ENCODE results near the gene GSC.
"Not testable (repeated sequence)": the region's sequence is repeated elsewhere in the genome, so short reads cannot be mapped to it uniquely, and the experiment has no call there.

The GSC gene

DNA sequence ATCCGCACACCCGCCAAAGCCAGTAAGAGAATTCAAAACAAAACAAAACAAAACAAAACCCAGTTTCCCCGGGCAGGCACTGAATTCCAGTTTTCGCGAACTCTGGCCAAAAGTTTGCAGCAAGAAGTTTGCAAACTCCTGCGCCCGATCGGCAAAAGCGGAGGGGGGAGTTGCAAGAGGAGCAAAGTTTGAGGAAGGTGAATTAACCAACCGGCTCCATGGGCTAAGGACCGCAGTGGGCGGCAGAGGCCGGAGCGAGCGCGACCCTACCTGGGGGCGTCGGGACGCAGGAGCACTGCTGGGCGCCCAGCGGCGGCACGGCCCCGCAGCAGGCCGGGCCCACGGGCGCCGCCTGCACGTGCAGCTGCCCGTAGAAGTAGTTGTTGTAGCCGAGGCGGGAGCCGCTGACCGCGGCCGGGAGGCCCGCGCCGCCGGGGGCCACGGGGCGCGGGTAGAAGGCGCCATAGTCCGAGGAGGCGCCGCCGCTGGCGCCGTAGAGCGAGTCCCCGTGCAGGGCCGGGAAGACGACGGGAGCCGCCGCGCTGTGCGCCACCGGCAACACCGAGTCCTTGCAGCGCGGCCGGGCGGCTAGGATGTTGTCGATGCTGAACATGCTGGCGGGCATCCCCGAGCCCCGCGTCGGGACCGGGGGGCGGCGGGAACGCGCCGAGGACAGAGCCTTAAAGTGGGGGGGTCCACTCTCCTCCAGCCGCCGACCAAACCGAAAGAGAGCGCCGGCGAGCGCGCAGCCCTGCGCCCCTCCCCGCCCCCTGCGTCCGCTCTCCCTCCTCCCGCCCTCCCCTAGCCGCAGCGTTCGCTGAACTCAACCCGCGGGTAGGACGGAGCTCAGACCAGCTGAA, at the start of gene GSC:
TSS of gene GSC (minus strand) at position 723 of the 860 bp plus-strand sequence. CDS start at position 625, 98 bp downstream.
- H3K9me3 ChIP-seq (ENCODE audit: insufficient read depth, low read depth, low read length): no peaks in the 10 kb centered on the region
- no peak within 1 kb of the TSS for H3K27ac ChIP-seq (ENCODE audit: low read length)
- H3K4me3 ChIP-seq (ENCODE audit: low read length): peak within 1 kb of the TSS; percentile 63
- H3K36me3 ChIP-seq (ENCODE audit: insufficient read depth, low read depth, low read length): no peaks in the 10 kb centered on the region
- H3K4me1 ChIP-seq (ENCODE audit: insufficient read depth, low read length): peaks cover 25% of the 10 kb centered on the region; the same call in 1 of the 2 replicates
- peaks cover 100% of the 10 kb centered on the region for H3K27me3 ChIP-seq (ENCODE audit: insufficient read depth, low read length)
- no peak within 1 kb of the TSS; the same call in 1 of the 2 replicates for H3K9ac ChIP-seq (ENCODE audit: low read depth, low read length)

DNA sequence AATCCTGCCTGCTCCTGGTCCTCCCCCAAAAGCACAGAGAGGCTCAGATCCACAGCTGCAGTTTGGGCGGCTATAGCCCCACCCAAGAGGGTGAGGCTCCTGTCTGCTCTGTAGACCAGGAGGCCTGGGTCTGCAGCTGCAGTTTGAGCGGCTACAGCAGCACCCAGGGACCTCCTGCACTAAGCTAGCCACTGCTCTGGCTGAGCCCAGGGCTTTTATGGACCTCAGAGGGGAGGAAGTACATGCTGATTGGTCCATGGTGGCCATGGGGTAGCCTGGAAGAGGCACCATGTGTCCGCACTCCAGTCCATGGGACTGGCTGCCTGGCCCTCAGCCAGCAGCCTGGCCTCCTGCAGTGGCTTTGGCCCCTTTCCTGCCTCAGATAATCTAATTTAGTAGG, 49.6 kb upstream of the GSC start:
- Histone ChIP-seq H3K36me3 (ENCODE audit: insufficient read depth, low read depth, low read length) (no peaks in the 10 kb centered on the region), H3K4me1 (ENCODE audit: insufficient read depth, low read length) (no peaks in the 10 kb centered on the region), H3K27me3 (ENCODE audit: insufficient read depth, low read length) (no peaks in the 10 kb centered on the region), H3K9ac (ENCODE audit: low read depth, low read length) (no peak overlapping the region), H3K4me3 (ENCODE audit: low read length) (no peak overlapping the region), H3K9me3 (ENCODE audit: insufficient read depth, low read depth, low read length) (no peaks in the 10 kb centered on the region), H3K27ac (ENCODE audit: low read length) (no peak overlapping the region)

DNA sequence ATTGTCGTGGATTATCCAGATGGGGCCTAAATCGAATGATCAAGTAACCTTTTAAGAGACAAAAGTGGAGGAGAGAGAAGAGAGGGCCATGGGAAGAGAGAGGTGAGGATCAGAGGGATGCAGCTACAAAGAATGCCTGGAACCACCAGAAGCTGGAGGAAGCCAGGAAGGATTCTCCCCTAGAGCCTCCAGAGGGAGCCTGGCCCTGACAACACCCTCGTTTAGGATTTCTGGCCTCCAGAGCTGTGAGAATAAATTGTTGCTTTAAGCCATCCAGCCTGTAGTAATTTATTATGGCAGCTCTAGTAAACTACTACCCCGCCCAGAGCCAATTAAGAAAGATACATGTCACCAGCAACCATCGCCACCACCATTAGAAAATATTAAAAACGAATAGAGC, 46.2 kb upstream of the GSC start:
- Histone ChIP-seq H3K9me3 (ENCODE audit: insufficient read depth, low read depth, low read length) (no peaks in the 10 kb centered on the region), H3K4me1 (ENCODE audit: insufficient read depth, low read length) (no peaks in the 10 kb centered on the region), H3K27ac (ENCODE audit: low read length) (no peak overlapping the region), H3K27me3 (ENCODE audit: insufficient read depth, low read length) (no peaks in the 10 kb centered on the region), H3K9ac (ENCODE audit: low read depth, low read length) (no peak overlapping the region), H3K36me3 (ENCODE audit: insufficient read depth, low read depth, low read length) (no peaks in the 10 kb centered on the region), H3K4me3 (ENCODE audit: low read length) (no peak overlapping the region)

DNA sequence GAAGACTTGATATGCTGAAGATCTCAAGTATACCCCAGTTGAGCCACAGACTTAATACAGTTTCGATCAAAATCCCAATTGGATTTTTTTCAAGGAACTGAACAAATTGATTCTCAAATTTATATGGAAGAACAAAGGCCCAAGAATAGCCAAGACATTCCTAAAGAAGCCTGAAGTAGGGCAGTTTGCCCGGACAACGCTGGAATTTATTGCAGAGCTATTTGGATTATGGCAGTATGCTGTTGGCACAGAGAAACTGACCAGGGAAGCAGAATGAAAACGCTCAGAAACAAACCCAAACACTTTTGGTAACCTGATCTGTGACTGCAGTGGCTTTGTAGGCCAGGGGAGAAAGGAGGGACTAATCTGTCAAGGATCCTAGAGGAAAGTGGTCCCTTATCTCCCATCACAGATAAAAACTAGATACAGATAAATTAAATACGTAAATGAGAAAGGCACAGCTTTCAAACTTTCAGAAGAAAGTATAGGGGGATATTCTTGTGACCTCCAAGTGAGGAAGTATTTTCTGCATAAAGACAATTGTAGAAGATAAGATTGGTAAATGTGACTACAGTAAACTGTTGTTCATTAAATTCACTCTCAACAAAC, 35.9 kb upstream of the GSC start:
- no peak overlapping the region for H3K27ac ChIP-seq (ENCODE audit: low read length)
- H3K9me3 ChIP-seq (ENCODE audit: insufficient read depth, low read depth, low read length): no peaks in the 10 kb centered on the region
- H3K27me3 ChIP-seq (ENCODE audit: insufficient read depth, low read length): no peaks in the 10 kb centered on the region
- no peaks in the 10 kb centered on the region for H3K4me1 ChIP-seq (ENCODE audit: insufficient read depth, low read length)
- H3K4me3 ChIP-seq (ENCODE audit: low read length): no peak overlapping the region
- H3K9ac ChIP-seq (ENCODE audit: low read depth, low read length): no peak overlapping the region
- no peaks in the 10 kb centered on the region for H3K36me3 ChIP-seq (ENCODE audit: insufficient read depth, low read depth, low read length)

DNA sequence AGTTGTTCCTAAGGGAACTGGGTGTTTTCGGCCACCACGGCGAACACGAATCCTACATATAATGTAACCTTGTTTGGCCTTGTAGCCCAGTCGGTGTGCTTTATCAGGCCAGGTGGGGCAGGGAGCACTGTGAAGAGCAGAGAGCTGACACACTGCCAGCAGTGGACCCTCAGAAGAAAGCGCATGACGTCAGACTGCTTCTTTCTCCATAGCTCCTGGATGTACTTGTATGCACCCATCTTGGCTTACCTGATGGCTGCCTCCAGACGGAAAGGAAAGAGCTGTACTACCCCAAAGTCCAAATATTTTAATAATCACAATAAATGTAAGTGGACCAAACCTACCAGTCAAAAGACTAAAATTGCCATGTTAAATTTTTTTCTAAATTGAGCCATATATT, 31.3 kb upstream of the GSC start:
- no peaks in the 10 kb centered on the region for H3K27me3 ChIP-seq (ENCODE audit: insufficient read depth, low read length)
- H3K9ac ChIP-seq (ENCODE audit: low read depth, low read length): no peak overlapping the region
- no peak overlapping the region for H3K4me3 ChIP-seq (ENCODE audit: low read length)
- no peaks in the 10 kb centered on the region for H3K9me3 ChIP-seq (ENCODE audit: insufficient read depth, low read depth, low read length)
- no peaks in the 10 kb centered on the region for H3K4me1 ChIP-seq (ENCODE audit: insufficient read depth, low read length)
- H3K27ac ChIP-seq (ENCODE audit: low read length): no peak overlapping the region
- H3K36me3 ChIP-seq (ENCODE audit: insufficient read depth, low read depth, low read length): no peaks in the 10 kb centered on the region

DNA sequence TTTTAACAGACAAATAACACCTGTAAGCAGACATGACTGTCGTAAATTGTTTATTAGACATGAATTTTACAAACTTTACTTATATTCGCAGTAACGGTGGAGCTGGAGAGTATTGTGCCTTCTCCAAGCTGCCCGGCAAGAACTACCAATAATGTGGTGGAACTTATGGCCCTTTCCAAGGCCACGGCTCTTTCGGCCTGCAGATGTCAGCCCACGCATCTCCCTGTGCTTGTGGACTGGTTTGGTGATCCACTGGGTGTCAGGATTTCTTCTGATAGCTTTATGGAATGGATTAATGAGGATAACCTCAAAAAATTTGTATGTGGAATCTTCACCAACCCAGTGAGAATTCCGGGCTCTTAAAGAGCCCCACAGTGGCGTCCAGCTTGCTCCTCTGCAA, 30.9 kb upstream of the GSC start:
- H3K4me3 ChIP-seq (ENCODE audit: low read length); H3K4me1 ChIP-seq (ENCODE audit: insufficient read depth, low read length); H3K9me3 ChIP-seq (ENCODE audit: insufficient read depth, low read depth, low read length); H3K27ac ChIP-seq (ENCODE audit: low read length); H3K9ac ChIP-seq (ENCODE audit: low read depth, low read length); H3K27me3 ChIP-seq (ENCODE audit: insufficient read depth, low read length); H3K36me3 ChIP-seq (ENCODE audit: insufficient read depth, low read depth, low read length): not testable (repeated sequence)

DNA sequence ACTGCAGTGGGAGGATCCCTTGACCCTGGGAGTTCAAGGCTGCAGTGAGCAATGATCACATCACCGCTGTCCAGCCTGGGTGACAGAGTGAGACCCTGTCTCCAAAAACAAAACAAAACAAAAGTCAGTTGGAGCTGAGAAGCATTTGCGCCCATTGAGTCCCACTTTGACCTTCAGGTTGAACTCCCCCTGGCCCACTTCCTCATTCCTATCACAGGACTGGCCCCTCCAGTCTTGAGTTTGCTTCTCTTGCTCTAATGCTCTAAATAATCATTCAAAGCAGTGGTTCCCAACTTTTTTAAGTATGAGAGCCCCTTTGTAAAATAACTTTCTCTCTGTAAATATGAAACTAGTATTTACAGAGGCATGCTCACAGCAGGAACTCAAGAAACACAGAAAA, 28.0 kb upstream of the GSC start:
- H3K9me3 ChIP-seq (ENCODE audit: insufficient read depth, low read depth, low read length): no peaks in the 10 kb centered on the region
- no peaks in the 10 kb centered on the region for H3K27me3 ChIP-seq (ENCODE audit: insufficient read depth, low read length)
- no peak overlapping the region for H3K4me3 ChIP-seq (ENCODE audit: low read length)
- no peak overlapping the region for H3K9ac ChIP-seq (ENCODE audit: low read depth, low read length)
- H3K36me3 ChIP-seq (ENCODE audit: insufficient read depth, low read depth, low read length): no peaks in the 10 kb centered on the region
- H3K27ac ChIP-seq (ENCODE audit: low read length): no peak overlapping the region
- no peaks in the 10 kb centered on the region for H3K4me1 ChIP-seq (ENCODE audit: insufficient read depth, low read length)

DNA sequence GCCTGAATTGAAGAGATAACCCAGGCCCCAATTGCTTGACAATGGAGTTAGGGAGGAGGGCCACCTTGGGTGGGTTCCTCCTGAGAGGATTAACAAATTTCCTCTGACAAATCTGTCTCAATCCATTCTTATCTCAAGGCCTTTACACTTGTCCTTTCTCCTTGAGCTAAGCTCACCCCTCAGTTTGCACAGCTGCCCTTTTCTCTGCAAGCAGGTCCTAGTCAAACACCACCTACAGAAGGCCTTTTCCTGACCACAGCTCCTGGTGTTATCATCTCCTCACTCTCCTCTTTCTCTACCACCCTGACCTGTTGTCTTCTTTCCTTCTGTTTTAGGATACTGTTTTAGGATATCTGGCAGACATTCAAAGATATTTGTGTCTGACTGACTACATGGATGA, 26.4 kb upstream of the GSC start:
- H3K4me1 ChIP-seq (ENCODE audit: insufficient read depth, low read length): no peaks in the 10 kb centered on the region
- no peaks in the 10 kb centered on the region for H3K36me3 ChIP-seq (ENCODE audit: insufficient read depth, low read depth, low read length)
- no peak overlapping the region for H3K27ac ChIP-seq (ENCODE audit: low read length)
- no peaks in the 10 kb centered on the region for H3K9me3 ChIP-seq (ENCODE audit: insufficient read depth, low read depth, low read length)
- no peak overlapping the region for H3K4me3 ChIP-seq (ENCODE audit: low read length)
- no peaks in the 10 kb centered on the region for H3K27me3 ChIP-seq (ENCODE audit: insufficient read depth, low read length)
- H3K9ac ChIP-seq (ENCODE audit: low read depth, low read length): no peak overlapping the region

DNA sequence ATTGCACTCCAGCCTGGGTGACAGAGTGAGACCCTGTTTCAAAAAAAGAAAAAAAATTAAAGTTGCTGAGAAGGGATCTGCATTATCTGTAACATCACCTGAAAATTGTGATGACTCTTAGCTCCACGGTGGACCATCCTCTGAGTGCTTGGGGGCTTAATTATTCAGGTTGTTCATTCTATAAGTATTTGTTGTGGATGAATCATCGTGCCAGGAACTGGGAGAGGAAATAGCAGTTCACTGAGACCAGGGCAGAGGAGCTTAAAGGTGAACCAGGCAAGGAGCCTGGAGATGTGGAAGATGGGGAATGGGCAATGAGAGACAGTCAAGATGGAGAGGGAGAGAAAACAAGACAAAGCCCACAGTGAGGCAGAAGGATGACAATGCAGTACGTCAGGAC, 25.5 kb upstream of the GSC start:
- Histone ChIP-seq H3K27me3 (ENCODE audit: insufficient read depth, low read length) (no peaks in the 10 kb centered on the region), H3K9me3 (ENCODE audit: insufficient read depth, low read depth, low read length) (no peaks in the 10 kb centered on the region), H3K36me3 (ENCODE audit: insufficient read depth, low read depth, low read length) (no peaks in the 10 kb centered on the region), H3K4me1 (ENCODE audit: insufficient read depth, low read length) (no peaks in the 10 kb centered on the region), H3K27ac (ENCODE audit: low read length) (no peak overlapping the region), H3K9ac (ENCODE audit: low read depth, low read length) (no peak overlapping the region), H3K4me3 (ENCODE audit: low read length) (no peak overlapping the region)

DNA sequence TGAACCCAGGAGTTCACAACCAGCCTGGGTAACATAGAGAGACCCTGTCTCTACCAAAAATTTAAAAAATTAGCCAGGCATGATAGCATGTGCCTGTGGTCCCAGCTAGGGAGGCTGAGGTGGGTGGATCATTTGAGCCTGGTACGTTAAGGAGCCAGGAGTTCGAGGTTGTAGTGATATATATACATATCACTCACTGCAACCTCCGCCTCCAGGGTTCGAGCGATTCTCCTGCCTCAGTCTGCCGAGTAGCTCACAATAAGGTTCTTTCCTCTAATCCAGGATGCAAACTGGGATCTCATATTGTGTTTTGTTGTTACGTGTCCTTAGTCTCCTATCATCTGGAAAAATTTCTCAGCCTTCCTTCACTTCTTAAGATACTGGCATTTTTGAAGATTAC, 24.0 kb upstream of the GSC start:
- Histone ChIP-seq H3K36me3 (ENCODE audit: insufficient read depth, low read depth, low read length) (no peaks in the 10 kb centered on the region), H3K9ac (ENCODE audit: low read depth, low read length) (no peak overlapping the region), H3K27ac (ENCODE audit: low read length) (no peak overlapping the region), H3K27me3 (ENCODE audit: insufficient read depth, low read length) (no peaks in the 10 kb centered on the region), H3K9me3 (ENCODE audit: insufficient read depth, low read depth, low read length) (no peaks in the 10 kb centered on the region), H3K4me1 (ENCODE audit: insufficient read depth, low read length) (no peaks in the 10 kb centered on the region), H3K4me3 (ENCODE audit: low read length) (no peak overlapping the region)

DNA sequence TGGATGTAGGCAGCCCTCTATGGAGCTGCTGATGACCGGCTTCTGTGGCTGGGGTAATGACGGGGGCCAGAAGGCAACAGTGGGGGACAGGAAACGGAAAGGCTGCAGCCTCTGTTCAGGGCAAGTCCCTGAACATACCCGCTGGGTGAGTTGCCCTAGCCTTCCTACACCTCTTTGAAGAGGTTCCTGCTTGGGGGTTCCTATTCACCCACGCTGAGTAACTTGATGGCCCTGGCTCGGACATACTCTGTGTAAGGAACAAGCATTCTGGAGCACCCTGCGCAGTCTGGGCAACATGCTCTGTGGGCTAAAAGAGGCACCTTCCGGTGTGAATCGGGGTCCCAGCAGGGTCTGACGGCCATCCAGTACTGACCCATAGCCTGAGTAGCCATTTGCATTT, 17.7 kb upstream of the GSC start:
- Histone ChIP-seq H3K9me3 (ENCODE audit: insufficient read depth, low read depth, low read length) (no peaks in the 10 kb centered on the region), H3K36me3 (ENCODE audit: insufficient read depth, low read depth, low read length) (no peaks in the 10 kb centered on the region), H3K27ac (ENCODE audit: low read length) (no peak overlapping the region), H3K4me3 (ENCODE audit: low read length) (no peak overlapping the region), H3K9ac (ENCODE audit: low read depth, low read length) (no peak overlapping the region), H3K27me3 (ENCODE audit: insufficient read depth, low read length) (no peaks in the 10 kb centered on the region; the same call in 1 of the 2 replicates), H3K4me1 (ENCODE audit: insufficient read depth, low read length) (no peaks in the 10 kb centered on the region)

DNA sequence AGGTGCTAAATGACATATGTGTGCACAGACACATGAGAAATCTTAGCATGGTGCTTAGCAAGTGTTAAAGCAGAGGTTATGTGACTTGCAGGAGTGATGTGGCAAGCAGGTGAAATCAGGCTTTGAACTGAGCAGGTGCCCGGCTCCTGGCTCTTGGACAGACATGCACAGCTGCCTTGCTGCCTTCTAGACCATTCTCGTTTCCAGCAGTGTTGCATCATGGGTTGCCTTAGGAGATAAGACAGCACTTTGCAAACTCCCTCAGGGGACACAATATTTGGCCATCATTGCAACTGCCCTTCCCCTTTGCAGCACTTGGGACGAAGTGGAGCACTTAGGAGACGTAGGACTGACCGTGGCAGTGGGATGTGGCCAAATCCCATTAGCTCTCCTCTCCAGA, 17.2 kb upstream of the GSC start:
- Histone ChIP-seq H3K27me3 (ENCODE audit: insufficient read depth, low read length) (no peaks in the 10 kb centered on the region; the same call in 1 of the 2 replicates), H3K36me3 (ENCODE audit: insufficient read depth, low read depth, low read length) (no peaks in the 10 kb centered on the region), H3K27ac (ENCODE audit: low read length) (no peak overlapping the region), H3K4me1 (ENCODE audit: insufficient read depth, low read length) (no peaks in the 10 kb centered on the region), H3K9me3 (ENCODE audit: insufficient read depth, low read depth, low read length) (no peaks in the 10 kb centered on the region), H3K9ac (ENCODE audit: low read depth, low read length) (no peak overlapping the region), H3K4me3 (ENCODE audit: low read length) (no peak overlapping the region)

Measured in iPS-20b (cell line).